Suprapubic skin (tissue), 4 donors: ENCODE data around the gene ADGRB3.

Experiments used
- CTCF ChIP-seq, 2 donors: fragments of 200-600 bp in 1 of 2; fragments of 450-650 bp in 1 of 2; sonication (generic) in 1 of 2; IDR thresholded peaks; one replicate each; pipeline ENCODE4 v1.5.1; 2016 to 2019; ENCODE audit warnings: antibody characterized with exemption in 2 of 2, mild to moderate bottlenecking in 1 of 2, moderate library complexity in 1 of 2
- POLR2A ChIP-seq, 2 donors: fragments of 450-650 bp; IDR thresholded peaks; one replicate each; pipeline ENCODE4 v1.6.1; 2017; ENCODE audit warnings: antibody characterized with exemption in 2 of 2, mild to moderate bottlenecking in 2 of 2, moderate library complexity in 2 of 2
- POLR2AphosphoS5 ChIP-seq, 3 donors: sonication (generic); formaldehyde crosslinking; IDR thresholded peaks; one replicate each; pipeline ENCODE4 v1.6.1; 2017; ENCODE audit warnings: antibody characterized with exemption in 3 of 3

GRCh38 chr6:69423785-69424184 lies 788.7 kb downstream of the ADGRB3 start:
- TF ChIP-seq POLR2A (IDR thresholded peaks at IDR 0.05) = no peak
- no peak for TF ChIP-seq CTCF (IDR thresholded peaks at IDR 0.05)
- TF ChIP-seq POLR2AphosphoS5 (IDR thresholded peaks at IDR 0.05) = no peak
